ENCODE data around the gene CNTNAP2. TPM values are rescaled to one million over a fixed set of nuclear protein-coding genes. Genes with fewer than 3 reads are reported as not detected.

CNTNAP2 gene
- total RNA-seq, 1 experiment from 2014 or later = 0.03 TPM

- no peak for ATAC-seq
- Histone ChIP-seq H3K27ac (ENCODE audit: low read length) (no peak overlapping the region), H3K9me3 (ENCODE audit: control insufficient read depth, insufficient read depth, low read depth, low read length) (no peaks in the 10 kb centered on the region), H3K36me3 (ENCODE audit: control insufficient read depth, insufficient read depth, low read length) (no peaks in the 10 kb centered on the region), H3K4me1 (ENCODE audit: control insufficient read depth, insufficient read depth, low read length) (no peaks in the 10 kb centered on the region), H3K27me3 (ENCODE audit: control insufficient read depth, insufficient read depth, low read length) (no peaks in the 10 kb centered on the region), H3K4me3 (ENCODE audit: low read depth in 2 of 2, low read length in 2 of 2) (no peak overlapping the region)
- no peak for DNase-seq (ENCODE audit: low read depth, low spot score)
- POLR2A ChIA-PET = no interaction called here
- intact Hi-C loops (cut with micrococcal nuclease; ENCODE audit: unreplicated experiment) = no loop called here
- in situ Hi-C loops (cut with HindIII; ENCODE audit: low pct_unique_long_range_greater_than_20kb, low sequenced_read_pairs) = no loop called here
- no TSS peak for BruUV-seq (replicated peaks)
- CTCF ChIA-PET = no interaction called here
- TF ChIP-seq SIN3A (IDR thresholded peaks at IDR 0.05; ENCODE audit: borderline replicate concordance, insufficient read depth, low read depth, low read length) = no peak
- no peak for TF ChIP-seq POLR2AphosphoS5 (IDR thresholded peaks at IDR 0.05; ENCODE audit: low read depth, low read length)
- TF ChIP-seq REST (IDR thresholded peaks at IDR 0.05; ENCODE audit: insufficient read depth in 1 of 2, low read depth in 2 of 2, low read length in 1 of 2) = no peak
- TF ChIP-seq CTCF (IDR thresholded peaks at IDR 0.05) = no peak
- TF ChIP-seq TCF7L2 (IDR thresholded peaks at IDR 0.05; ENCODE audit: low read depth, low read length) = no peak
Observed at GRCh38 chr7:146106319-146106718, 10.3 kb upstream of the CNTNAP2 start.

- Histone ChIP-seq H3K27me3 (ENCODE audit: control insufficient read depth, insufficient read depth, low read length) (no peaks in the 10 kb centered on the region), H3K27ac (ENCODE audit: low read length) (no peak overlapping the region), H3K36me3 (ENCODE audit: control insufficient read depth, insufficient read depth, low read length) (no peaks in the 10 kb centered on the region; the same call in 1 of the 2 replicates), H3K4me1 (ENCODE audit: control insufficient read depth, insufficient read depth, low read length) (no peaks in the 10 kb centered on the region), H3K4me3 (ENCODE audit: low read depth in 2 of 2, low read length in 2 of 2) (no peak overlapping the region), H3K9me3 (ENCODE audit: control insufficient read depth, insufficient read depth, low read depth, low read length) (no peaks in the 10 kb centered on the region)
- ATAC-seq (no peak), DNase-seq (ENCODE audit: low read depth, low spot score) (no peak)
- BruUV-seq (replicated peaks) = no TSS peak
- intact Hi-C loops (cut with micrococcal nuclease; ENCODE audit: unreplicated experiment) = no loop called here
- ChIA-PET POLR2A (no interaction called here), CTCF (no interaction called here)
- TF ChIP-seq SIN3A (IDR thresholded peaks at IDR 0.05; ENCODE audit: borderline replicate concordance, insufficient read depth, low read depth, low read length) (no peak), CTCF (IDR thresholded peaks at IDR 0.05) (no peak), REST (IDR thresholded peaks at IDR 0.05; ENCODE audit: insufficient read depth in 1 of 2, low read depth in 2 of 2, low read length in 1 of 2) (peak in 1 of 2 experiments; percentile 51; a peak in 2 of 4 replicates), POLR2AphosphoS5 (IDR thresholded peaks at IDR 0.05; ENCODE audit: low read depth, low read length) (no peak), TCF7L2 (IDR thresholded peaks at IDR 0.05; ENCODE audit: low read depth, low read length) (no peak)
- in situ Hi-C loops (cut with HindIII; ENCODE audit: low pct_unique_long_range_greater_than_20kb, low sequenced_read_pairs) = no loop called here
Observed at GRCh38 chr7:146112755-146113154, 3.8 kb upstream of the CNTNAP2 start.
